Measurements from ENCODE around the gene TEAD4. TPM values are rescaled to one million over a fixed set of nuclear protein-coding genes. Genes with fewer than 3 reads are reported as not detected.

Gene TEAD4
- total RNA-seq, 1 experiment from 2014 or later: 96.8 TPM

GRCh38 chr12:2960390-2960956, 1.3 kb downstream of the TEAD4 start:
- Mint-ChIP-seq H3K27me3 (ENCODE audit: low read depth) (no peaks in the 10 kb centered on the region; the same call in 1 of the 2 replicates), H3K4me3 (peak overlapping the region; percentile 84), H3K9me3 (no peaks in the 10 kb centered on the region), H3K36me3 (peaks cover 3% of the 10 kb centered on the region; the same call in 1 of the 2 replicates), H3K4me1 (peaks cover 59% of the 10 kb centered on the region), H3K27ac (peak overlapping the region; percentile 75)
- CTCF ChIA-PET: interaction anchor here (0.6 to 1.8 kb wide), 10 partner anchors 16 to 278 kb away, joined by 3 to 12 read pairs (median 4); no protein-coding TSS in a partner anchor
- TF ChIP-seq GRHL2 (CRISPR knock-in tag; IDR thresholded peaks at IDR 0.05; ENCODE audit: insufficient replicate concordance, severe bottlenecking) (no peak), FOXP1 (CRISPR knock-in tag; IDR thresholded peaks at IDR 0.05; ENCODE audit: borderline replicate concordance) (no peak), RORB (CRISPR knock-in tag; IDR thresholded peaks at IDR 0.05) (no peak), EMX1 (CRISPR knock-in tag; IDR thresholded peaks at IDR 0.05) (no peak), NR2C2 (CRISPR knock-in tag; IDR thresholded peaks at IDR 0.05) (0 out of 2 replicates have a peak, but pooled peaks have one; percentile 4), ZNF512 (CRISPR knock-in tag; IDR thresholded peaks at IDR 0.05; ENCODE audit: borderline replicate concordance) (no peak)
- TF ChIP-seq, protein P1, sequence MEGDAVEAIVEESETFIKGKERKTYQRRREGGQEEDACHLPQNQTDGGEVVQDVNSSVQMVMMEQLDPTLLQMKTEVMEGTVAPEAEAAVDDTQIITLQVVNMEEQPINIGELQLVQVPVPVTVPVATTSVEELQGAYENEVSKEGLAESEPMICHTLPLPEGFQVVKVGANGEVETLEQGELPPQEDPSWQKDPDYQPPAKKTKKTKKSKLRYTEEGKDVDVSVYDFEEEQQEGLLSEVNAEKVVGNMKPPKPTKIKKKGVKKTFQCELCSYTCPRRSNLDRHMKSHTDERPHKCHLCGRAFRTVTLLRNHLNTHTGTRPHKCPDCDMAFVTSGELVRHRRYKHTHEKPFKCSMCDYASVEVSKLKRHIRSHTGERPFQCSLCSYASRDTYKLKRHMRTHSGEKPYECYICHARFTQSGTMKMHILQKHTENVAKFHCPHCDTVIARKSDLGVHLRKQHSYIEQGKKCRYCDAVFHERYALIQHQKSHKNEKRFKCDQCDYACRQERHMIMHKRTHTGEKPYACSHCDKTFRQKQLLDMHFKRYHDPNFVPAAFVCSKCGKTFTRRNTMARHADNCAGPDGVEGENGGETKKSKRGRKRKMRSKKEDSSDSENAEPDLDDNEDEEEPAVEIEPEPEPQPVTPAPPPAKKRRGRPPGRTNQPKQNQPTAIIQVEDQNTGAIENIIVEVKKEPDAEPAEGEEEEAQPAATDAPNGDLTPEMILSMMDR (IDR thresholded peaks at IDR 0.05): no peak
- TF ChIP-seq, protein P2, sequence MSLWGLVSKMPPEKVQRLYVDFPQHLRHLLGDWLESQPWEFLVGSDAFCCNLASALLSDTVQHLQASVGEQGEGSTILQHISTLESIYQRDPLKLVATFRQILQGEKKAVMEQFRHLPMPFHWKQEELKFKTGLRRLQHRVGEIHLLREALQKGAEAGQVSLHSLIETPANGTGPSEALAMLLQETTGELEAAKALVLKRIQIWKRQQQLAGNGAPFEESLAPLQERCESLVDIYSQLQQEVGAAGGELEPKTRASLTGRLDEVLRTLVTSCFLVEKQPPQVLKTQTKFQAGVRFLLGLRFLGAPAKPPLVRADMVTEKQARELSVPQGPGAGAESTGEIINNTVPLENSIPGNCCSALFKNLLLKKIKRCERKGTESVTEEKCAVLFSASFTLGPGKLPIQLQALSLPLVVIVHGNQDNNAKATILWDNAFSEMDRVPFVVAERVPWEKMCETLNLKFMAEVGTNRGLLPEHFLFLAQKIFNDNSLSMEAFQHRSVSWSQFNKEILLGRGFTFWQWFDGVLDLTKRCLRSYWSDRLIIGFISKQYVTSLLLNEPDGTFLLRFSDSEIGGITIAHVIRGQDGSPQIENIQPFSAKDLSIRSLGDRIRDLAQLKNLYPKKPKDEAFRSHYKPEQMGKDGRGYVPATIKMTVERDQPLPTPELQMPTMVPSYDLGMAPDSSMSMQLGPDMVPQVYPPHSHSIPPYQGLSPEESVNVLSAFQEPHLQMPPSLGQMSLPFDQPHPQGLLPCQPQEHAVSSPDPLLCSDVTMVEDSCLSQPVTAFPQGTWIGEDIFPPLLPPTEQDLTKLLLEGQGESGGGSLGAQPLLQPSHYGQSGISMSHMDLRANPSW (CRISPR knock-in tag; conservative IDR thresholded peaks at IDR 0.05; ENCODE audit: low read depth): no peak
- POLR2A ChIA-PET: interaction anchor here (0.5 to 0.6 kb wide), 3 partner anchors 12 to 339 kb away, joined by 4 to 12 read pairs (median 4); no protein-coding TSS in a partner anchor
- ATAC-seq: no peak
- DNase-seq (ENCODE audit: low spot score): no peak

DNA sequence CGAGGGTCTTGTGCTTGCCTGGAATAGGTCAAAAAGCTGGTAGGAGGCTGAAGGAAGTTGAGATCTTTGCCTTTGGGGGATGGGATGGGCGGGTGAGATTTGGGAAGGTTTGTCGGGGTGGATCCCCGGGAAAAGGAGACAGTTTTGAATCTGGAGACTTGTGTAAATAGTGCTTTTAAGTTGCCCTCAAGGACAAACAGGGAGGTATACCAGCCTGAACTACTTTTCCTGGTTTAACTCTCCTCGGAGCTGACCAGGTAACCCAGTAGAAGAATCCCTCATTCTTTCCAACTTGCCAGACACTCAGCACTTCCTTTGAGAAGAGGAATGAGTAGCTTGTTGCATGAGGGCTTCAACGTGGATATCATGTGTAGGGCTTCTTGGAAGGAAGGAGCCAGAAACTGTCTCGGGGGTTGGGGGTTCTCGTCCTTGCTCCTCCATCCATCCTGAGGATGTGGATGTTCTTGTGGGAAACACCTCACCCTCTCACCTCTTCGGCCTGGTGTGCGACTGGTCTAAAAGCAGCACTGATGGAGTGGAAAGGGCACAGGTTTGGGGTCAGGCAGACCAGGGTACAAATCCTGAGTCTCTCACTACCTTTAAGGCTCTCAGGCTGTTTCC, 1.9 kb downstream of the TEAD4 start:
- ATAC-seq (no peak), DNase-seq (ENCODE audit: low spot score) (no peak)
- no peak for TF ChIP-seq NR2C2 (CRISPR knock-in tag; IDR thresholded peaks at IDR 0.05)
- no peak for TF ChIP-seq MLX (CRISPR knock-in tag; IDR thresholded peaks at IDR 0.05)
- TF ChIP-seq NR3C1 (CRISPR knock-in tag; conservative IDR thresholded peaks at IDR 0.05; ENCODE audit: low read depth): no peak
- TF ChIP-seq ZNF512 (CRISPR knock-in tag; IDR thresholded peaks at IDR 0.05; ENCODE audit: borderline replicate concordance): no peak
- TF ChIP-seq SMAD3 (CRISPR knock-in tag; IDR thresholded peaks at IDR 0.05; ENCODE audit: borderline replicate concordance): no peak
- TF ChIP-seq SP1 (CRISPR knock-in tag; conservative IDR thresholded peaks at IDR 0.05): no peak
- TF ChIP-seq ZNF121 (CRISPR knock-in tag; IDR thresholded peaks at IDR 0.05): no peak
- TF ChIP-seq, protein P2 (CRISPR knock-in tag; conservative IDR thresholded peaks at IDR 0.05; ENCODE audit: low read depth): no peak
- TF ChIP-seq JUN (CRISPR knock-in tag; IDR thresholded peaks at IDR 0.05): no peak
- Mint-ChIP-seq H3K27me3 (ENCODE audit: low read depth) (no peaks in the 10 kb centered on the region; the same call in 1 of the 2 replicates), H3K4me3 (peak overlapping the region; percentile 84), H3K4me1 (peaks cover 64% of the 10 kb centered on the region), H3K36me3 (peaks cover 7% of the 10 kb centered on the region), H3K9me3 (no peaks in the 10 kb centered on the region), H3K27ac (peak overlapping the region; percentile 75)
- ChIA-PET POLR2A (interaction anchor here (0.6 kb wide), 1 partner anchor 338 kb away, joined by 4 read pairs; no protein-coding TSS in a partner anchor), CTCF (interaction anchor here (0.6 to 1.8 kb wide), 10 partner anchors 17 to 279 kb away, joined by 3 to 12 read pairs (median 4); no protein-coding TSS in a partner anchor)

All from WTC11 (cell line).